GM19395 (cell line): ENCODE results near the gene NDOR1.

Experiments used
- ATAC-seq: cut with Tn5 transposase; IDR thresholded peaks from one replicate; pipeline ENCODE4 v1.9.1; 2021; ENCODE audit warnings: mild to moderate bottlenecking, moderate library complexity; ENCODE audit not compliant: unreplicated experiment

The NDOR1 gene

GRCh38 chr9:137218212-137218753 lies 12.8 kb downstream of the NDOR1 start:
- no peak for ATAC-seq

- no peak for ATAC-seq
Measured at GRCh38 chr9:137218754-137219271, 13.3 kb downstream of the NDOR1 start.

GRCh38 chr9:137219757-137220316 lies 14.3 kb downstream of the NDOR1 start:
- ATAC-seq: no peak

- no peak for ATAC-seq
Measured at GRCh38 chr9:137220317-137221094, 15.0 kb downstream of the NDOR1 start.

- no peak for ATAC-seq
Measured at GRCh38 chr9:137221095-137221505, 15.6 kb downstream of the NDOR1 start.

- ATAC-seq: no peak
Measured at GRCh38 chr9:137221506-137222111, 16.1 kb downstream of the NDOR1 start.

GRCh38 chr9:137222190-137223077 lies 16.9 kb downstream of the NDOR1 start, which contains the start of gene RNF208:
RNF208 (minus strand) TSS chr9:137222240; CDS start chr9:137221212, 1,028 bp downstream.
- peak; percentile 10 for ATAC-seq

- peak; percentile 71 for ATAC-seq
Measured at GRCh38 chr9:137223078-137223970, 17.8 kb downstream of the NDOR1 start.

- no peak for ATAC-seq
Measured at GRCh38 chr9:137224830-137225694, 19.6 kb downstream of the NDOR1 start, which contains the start of gene CYSRT1. CYSRT1 (plus strand) TSS chr9:137225174; CDS start chr9:137225622, 448 bp downstream.

- no peak for ATAC-seq
Measured at GRCh38 chr9:137225699-137226331, 20.3 kb downstream of the NDOR1 start.

- ATAC-seq: no peak
Measured at GRCh38 chr9:137226338-137227053, 21.0 kb downstream of the NDOR1 start.

GRCh38 chr9:137227054-137227852 lies 21.8 kb downstream of the NDOR1 start, which contains the start of gene RNF224:
RNF224 (plus strand) TSS chr9:137227502; CDS start chr9:137228336, 834 bp downstream.
- no peak for ATAC-seq

GRCh38 chr9:137227853-137228505 lies 22.5 kb downstream of the NDOR1 start:
- ATAC-seq: no peak

- no peak for ATAC-seq
Measured at GRCh38 chr9:137228506-137228967, 23.0 kb downstream of the NDOR1 start.

GRCh38 chr9:137228968-137229896 lies 23.7 kb downstream of the NDOR1 start:
- no peak for ATAC-seq
